ENCODE data around the gene HLA-DOA.

HLA-DOA gene

DNA sequence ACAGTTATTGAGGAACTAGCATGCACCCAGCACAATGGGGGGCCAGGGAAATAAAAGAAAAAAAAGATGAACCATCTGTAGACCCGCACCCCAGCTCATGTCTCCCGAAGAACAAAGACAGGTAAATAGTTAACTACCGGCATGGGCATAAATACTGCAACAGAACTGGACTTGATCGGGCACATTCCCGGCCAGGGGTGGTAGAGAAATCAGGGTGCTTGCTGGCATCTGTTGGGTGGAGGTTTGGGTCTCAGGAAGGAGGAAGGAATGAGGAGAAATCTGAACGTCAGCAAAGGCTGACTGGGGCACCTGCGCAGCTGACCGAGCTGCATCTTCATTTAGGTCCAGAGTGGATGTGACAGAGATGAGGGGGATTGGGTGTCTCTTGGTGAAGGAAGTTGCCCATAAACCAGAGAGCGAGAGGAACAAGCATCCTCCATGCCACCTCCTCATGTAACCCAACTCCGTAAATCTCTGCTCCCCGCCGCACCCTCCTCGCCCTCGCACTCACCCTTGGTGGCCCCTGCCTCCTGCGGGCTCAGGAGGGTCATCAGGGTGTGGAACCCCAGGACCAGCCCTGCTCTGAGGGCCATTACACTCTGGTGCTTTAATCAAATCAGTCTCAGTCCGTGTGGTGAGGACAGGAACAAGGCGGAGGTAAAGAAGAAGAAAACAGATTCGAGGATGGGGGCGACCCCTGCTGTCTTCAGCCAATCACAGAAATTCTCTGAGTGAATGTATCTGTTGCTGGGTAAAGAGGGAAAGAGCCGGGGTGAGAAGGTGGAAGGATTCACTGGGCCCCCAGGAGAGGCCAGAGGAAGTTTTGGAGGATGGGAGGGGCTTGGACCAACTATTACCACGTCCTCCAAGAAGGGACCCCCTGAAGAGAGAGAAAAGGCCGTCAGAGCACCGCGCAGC lies at the start of gene HLA-DOA:
TSS of gene HLA-DOA (minus strand) at position 648 of the 918 bp plus-strand sequence.
- peak; percentile 61 for ATAC-seq
- TF ChIP-seq ZNF70 (CRISPR knock-in tag; IDR thresholded peaks at IDR 0.05) = no peak
- TF ChIP-seq, protein P1, sequence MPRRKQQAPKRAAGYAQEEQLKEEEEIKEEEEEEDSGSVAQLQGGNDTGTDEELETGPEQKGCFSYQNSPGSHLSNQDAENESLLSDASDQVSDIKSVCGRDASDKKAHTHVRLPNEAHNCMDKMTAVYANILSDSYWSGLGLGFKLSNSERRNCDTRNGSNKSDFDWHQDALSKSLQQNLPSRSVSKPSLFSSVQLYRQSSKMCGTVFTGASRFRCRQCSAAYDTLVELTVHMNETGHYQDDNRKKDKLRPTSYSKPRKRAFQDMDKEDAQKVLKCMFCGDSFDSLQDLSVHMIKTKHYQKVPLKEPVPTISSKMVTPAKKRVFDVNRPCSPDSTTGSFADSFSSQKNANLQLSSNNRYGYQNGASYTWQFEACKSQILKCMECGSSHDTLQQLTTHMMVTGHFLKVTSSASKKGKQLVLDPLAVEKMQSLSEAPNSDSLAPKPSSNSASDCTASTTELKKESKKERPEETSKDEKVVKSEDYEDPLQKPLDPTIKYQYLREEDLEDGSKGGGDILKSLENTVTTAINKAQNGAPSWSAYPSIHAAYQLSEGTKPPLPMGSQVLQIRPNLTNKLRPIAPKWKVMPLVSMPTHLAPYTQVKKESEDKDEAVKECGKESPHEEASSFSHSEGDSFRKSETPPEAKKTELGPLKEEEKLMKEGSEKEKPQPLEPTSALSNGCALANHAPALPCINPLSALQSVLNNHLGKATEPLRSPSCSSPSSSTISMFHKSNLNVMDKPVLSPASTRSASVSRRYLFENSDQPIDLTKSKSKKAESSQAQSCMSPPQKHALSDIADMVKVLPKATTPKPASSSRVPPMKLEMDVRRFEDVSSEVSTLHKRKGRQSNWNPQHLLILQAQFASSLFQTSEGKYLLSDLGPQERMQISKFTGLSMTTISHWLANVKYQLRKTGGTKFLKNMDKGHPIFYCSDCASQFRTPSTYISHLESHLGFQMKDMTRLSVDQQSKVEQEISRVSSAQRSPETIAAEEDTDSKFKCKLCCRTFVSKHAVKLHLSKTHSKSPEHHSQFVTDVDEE (CRISPR knock-in tag; IDR thresholded peaks at IDR 0.05) = no peak
- TF ChIP-seq TCF4 (CRISPR knock-in tag; IDR thresholded peaks at IDR 0.05; ENCODE audit: borderline replicate concordance) = no peak
- no peak for TF ChIP-seq RARB (CRISPR knock-in tag; IDR thresholded peaks at IDR 0.05)
- no peak for TF ChIP-seq ZFP3 (CRISPR knock-in tag; IDR thresholded peaks at IDR 0.05)
- TF ChIP-seq, protein P2, sequence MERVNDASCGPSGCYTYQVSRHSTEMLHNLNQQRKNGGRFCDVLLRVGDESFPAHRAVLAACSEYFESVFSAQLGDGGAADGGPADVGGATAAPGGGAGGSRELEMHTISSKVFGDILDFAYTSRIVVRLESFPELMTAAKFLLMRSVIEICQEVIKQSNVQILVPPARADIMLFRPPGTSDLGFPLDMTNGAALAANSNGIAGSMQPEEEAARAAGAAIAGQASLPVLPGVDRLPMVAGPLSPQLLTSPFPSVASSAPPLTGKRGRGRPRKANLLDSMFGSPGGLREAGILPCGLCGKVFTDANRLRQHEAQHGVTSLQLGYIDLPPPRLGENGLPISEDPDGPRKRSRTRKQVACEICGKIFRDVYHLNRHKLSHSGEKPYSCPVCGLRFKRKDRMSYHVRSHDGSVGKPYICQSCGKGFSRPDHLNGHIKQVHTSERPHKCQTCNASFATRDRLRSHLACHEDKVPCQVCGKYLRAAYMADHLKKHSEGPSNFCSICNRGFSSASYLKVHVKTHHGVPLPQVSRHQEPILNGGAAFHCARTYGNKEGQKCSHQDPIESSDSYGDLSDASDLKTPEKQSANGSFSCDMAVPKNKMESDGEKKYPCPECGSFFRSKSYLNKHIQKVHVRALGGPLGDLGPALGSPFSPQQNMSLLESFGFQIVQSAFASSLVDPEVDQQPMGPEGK (CRISPR knock-in tag; IDR thresholded peaks at IDR 0.05; ENCODE audit: borderline replicate concordance) = no peak
- TF ChIP-seq GLIS3 (CRISPR knock-in tag; IDR thresholded peaks at IDR 0.05) = no peak
- no peak for TF ChIP-seq TOX (CRISPR knock-in tag; IDR thresholded peaks at IDR 0.05; ENCODE audit: borderline replicate concordance)
- no peak for TF ChIP-seq ZC3H10 (CRISPR knock-in tag; IDR thresholded peaks at IDR 0.05)
- TF ChIP-seq BACH2 (CRISPR knock-in tag; IDR thresholded peaks at IDR 0.05; ENCODE audit: borderline replicate concordance) = no peak

DNA sequence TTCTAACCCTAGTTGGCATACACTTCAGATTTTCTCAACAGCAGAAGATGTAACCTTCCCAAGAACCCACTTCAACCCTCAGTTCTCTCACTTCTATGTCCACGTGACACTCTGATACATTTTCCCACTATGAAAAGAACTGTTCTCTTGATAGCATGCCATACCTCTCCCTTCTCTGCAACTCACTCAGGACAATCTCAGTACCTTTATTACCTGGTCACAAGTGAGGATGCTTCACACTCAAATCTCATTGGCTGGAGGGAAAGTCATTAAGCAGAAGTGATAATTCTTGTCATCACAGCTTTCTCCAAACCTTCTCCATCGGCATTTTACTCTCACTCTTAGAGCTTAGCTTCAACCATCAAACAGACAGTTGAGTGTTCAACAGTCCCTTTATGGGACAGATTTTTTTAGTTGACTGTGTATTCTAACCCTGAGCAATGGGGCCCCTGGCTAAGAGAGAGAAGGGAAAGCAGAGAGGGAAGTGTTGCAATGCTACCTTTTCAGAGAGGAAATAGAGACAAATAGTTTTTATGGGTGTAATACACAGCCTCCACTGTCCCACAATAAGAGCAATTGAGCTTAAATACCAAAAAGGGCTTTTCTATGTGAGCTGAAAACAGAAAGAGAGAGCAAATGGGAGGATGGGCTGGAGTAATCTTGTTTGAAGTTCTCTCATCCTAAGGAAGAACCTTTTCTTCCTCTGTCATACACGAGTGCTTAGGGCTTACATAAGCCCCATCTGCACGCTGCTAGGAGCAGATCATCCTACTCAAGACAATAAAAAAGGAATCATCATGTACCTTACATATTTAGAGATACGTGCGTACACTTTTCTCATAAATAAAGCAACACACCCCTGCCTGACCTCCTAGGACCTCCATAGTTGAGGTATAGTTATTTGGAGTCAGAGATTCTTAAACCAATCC lies 48.1 kb upstream of the HLA-DOA start:
- TF ChIP-seq OSR1 (CRISPR knock-in tag; IDR thresholded peaks at IDR 0.05) (no peak), ZNF565 (CRISPR knock-in tag; conservative IDR thresholded peaks at IDR 0.05; ENCODE audit: low read depth) (no peak), PPARA (CRISPR knock-in tag; IDR thresholded peaks at IDR 0.05; ENCODE audit: borderline replicate concordance) (no peak)
- TF ChIP-seq, protein P3, sequence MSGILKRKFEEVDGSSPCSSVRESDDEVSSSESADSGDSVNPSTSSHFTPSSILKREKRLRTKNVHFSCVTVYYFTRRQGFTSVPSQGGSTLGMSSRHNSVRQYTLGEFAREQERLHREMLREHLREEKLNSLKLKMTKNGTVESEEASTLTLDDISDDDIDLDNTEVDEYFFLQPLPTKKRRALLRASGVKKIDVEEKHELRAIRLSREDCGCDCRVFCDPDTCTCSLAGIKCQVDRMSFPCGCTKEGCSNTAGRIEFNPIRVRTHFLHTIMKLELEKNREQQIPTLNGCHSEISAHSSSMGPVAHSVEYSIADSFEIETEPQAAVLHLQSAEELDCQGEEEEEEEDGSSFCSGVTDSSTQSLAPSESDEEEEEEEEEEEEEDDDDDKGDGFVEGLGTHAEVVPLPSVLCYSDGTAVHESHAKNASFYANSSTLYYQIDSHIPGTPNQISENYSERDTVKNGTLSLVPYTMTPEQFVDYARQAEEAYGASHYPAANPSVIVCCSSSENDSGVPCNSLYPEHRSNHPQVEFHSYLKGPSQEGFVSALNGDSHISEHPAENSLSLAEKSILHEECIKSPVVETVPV (CRISPR knock-in tag; IDR thresholded peaks at IDR 0.05) = no peak
- no peak for ATAC-seq

DNA sequence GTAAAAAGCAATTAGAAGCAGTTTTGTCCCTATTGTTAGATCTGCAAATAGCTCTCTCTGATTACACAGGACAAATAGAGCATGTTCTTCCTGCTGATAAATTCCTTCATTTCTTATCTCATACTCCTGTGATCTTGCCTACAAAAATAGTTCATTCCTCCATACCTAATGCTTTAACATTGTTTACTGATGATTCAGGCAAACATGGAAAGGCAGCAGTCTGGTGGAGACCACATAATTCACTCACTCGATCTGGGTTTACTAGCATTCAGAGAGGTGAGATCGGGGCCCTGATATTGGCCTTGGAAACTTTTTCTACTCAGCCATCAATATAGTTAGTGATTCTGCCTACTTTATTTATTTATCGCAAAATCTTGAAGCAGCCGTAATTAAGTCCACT lies 43.8 kb upstream of the HLA-DOA start:
- TF ChIP-seq, protein P1 (CRISPR knock-in tag; IDR thresholded peaks at IDR 0.05) = no peak
- TF ChIP-seq, protein P2 (CRISPR knock-in tag; IDR thresholded peaks at IDR 0.05; ENCODE audit: borderline replicate concordance) = no peak
- no peak for TF ChIP-seq ZFP3 (CRISPR knock-in tag; IDR thresholded peaks at IDR 0.05)
- no peak for TF ChIP-seq ISL1 (CRISPR knock-in tag; IDR thresholded peaks at IDR 0.05)
- no peak for TF ChIP-seq TCF4 (CRISPR knock-in tag; IDR thresholded peaks at IDR 0.05; ENCODE audit: borderline replicate concordance)
- no peak for TF ChIP-seq ZNF70 (CRISPR knock-in tag; IDR thresholded peaks at IDR 0.05)
- no peak for TF ChIP-seq ZC3H10 (CRISPR knock-in tag; IDR thresholded peaks at IDR 0.05)
- no peak for TF ChIP-seq RARB (CRISPR knock-in tag; IDR thresholded peaks at IDR 0.05)
- TF ChIP-seq, protein P4, sequence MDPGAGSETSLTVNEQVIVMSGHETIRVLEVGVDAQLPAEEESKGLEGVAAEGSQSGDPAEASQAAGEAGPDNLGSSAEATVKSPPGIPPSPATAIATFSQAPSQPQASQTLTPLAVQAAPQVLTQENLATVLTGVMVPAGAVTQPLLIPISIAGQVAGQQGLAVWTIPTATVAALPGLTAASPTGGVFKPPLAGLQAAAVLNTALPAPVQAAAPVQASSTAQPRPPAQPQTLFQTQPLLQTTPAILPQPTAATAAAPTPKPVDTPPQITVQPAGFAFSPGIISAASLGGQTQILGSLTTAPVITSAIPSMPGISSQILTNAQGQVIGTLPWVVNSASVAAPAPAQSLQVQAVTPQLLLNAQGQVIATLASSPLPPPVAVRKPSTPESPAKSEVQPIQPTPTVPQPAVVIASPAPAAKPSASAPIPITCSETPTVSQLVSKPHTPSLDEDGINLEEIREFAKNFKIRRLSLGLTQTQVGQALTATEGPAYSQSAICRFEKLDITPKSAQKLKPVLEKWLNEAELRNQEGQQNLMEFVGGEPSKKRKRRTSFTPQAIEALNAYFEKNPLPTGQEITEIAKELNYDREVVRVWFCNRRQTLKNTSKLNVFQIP (CRISPR knock-in tag; IDR thresholded peaks at IDR 0.05; ENCODE audit: borderline replicate concordance, low read depth) = no peak
- no peak for TF ChIP-seq TOX (CRISPR knock-in tag; IDR thresholded peaks at IDR 0.05; ENCODE audit: borderline replicate concordance)
- no peak for TF ChIP-seq ARNTL (CRISPR knock-in tag; IDR thresholded peaks at IDR 0.05; ENCODE audit: borderline replicate concordance, low read depth)
- TF ChIP-seq, protein P3 (CRISPR knock-in tag; IDR thresholded peaks at IDR 0.05) = no peak
- no peak for TF ChIP-seq ESRRG (CRISPR knock-in tag; IDR thresholded peaks at IDR 0.05)
- no peak for TF ChIP-seq ZNF565 (CRISPR knock-in tag; conservative IDR thresholded peaks at IDR 0.05; ENCODE audit: low read depth)
- TF ChIP-seq BACH2 (CRISPR knock-in tag; IDR thresholded peaks at IDR 0.05; ENCODE audit: borderline replicate concordance) = no peak
- no peak for ATAC-seq

All from SK-N-SH treated with all-trans-retinoic acid at 6 μM for 48 hours (cell line).